GM18907 (cell line): Measurements from ENCODE around the gene MAP3K5.

Experiments
- ATAC-seq: cut with Tn5 transposase; IDR thresholded peaks from one replicate; pipeline ENCODE4 v1.9.1; 2021; ENCODE audit warnings: mild to moderate bottlenecking, moderate library complexity; ENCODE audit not compliant: unreplicated experiment

MAP3K5 gene

DNA sequence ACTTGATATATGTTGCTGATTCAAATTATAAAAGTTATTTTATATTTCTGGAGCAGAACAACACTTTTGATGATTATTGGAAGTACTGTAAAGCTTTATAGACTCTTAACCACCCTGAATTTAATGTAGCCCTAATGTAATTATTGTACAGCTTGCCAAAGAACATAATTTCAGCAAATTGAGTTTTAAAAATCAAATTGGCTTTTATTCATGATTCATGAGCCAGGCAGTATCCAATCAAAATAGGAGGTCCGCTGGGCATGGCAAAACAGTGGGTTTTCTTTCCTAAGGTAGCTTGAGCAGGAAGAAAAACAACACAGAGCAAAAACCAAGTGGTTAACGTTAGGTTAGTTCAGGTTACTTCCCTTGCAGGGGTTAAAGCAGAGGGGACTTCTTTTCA, 177.3 kb downstream of the MAP3K5 start:
- ATAC-seq, result no peak

DNA sequence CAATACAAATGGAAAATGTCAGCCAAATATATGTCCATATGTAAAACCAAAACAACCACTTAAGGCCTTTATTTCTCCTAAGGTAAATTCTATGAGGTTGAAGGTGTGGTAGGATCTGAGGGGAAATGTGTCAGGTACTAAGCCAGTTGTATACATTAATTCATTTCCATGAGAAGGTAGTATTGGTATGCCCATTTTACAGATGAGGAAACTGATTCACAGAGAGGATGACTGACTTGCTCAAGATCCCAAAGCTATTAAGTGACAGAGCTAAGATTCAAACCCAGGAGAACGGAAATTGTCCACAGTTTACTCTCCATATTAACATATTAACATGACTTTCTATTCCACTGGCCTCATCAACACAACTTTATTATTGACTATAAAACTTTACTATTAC, 177.9 kb downstream of the MAP3K5 start:
- no peak for ATAC-seq

DNA sequence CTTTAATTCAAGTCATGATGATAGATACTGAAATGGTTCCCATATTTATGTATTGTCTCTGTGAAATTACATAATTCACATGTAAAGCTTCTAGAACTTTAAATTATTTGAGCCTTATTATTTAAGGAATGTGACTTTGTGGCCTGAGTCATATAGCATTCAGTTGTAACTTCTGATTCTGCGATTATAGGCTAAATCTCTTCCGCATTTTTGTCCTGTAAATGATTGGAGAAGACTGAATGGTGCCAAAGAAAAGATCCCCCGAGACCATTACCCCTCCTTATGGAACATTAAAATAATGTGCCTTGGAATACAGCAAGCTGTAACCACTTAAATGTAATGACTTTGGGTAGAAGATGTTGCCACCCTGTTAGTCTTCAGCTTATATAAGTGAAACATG, 178.8 kb downstream of the MAP3K5 start:
- no peak for ATAC-seq

DNA sequence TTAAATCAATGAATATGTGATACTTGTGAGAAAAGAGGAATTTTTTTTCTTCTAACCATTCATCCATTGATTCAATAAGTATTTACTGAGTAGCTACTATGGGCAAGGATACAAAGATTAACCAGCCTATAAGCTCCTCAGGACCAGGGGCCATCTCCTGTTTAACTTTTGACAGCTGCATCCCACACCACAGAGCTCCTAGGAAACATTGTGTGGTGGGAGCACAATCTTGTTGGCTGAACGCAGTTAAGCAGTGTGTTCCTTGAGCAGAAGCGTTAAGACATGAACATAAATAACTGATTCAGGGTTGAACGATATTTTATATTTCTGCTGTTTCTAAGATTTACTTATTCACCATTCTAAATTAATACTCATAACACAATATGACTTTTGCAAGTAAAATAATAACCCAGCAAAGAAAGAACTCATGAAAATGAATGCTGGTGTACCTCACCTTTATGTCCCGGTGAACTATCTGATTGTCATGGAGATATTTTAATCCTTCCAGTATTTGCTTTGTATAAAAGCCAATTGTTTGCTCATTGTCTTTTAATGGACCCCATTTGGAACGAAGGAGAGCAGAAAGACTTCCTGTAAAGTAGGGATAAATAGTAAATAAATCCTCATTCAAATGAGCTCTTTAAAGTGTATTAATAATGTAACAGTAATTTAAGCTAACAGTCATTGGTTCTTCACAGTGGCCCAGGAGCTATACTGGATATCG, 179.4 kb downstream of the MAP3K5 start:
- ATAC-seq, result no peak

- ATAC-seq, result no peak
Measured at GRCh38 chr6:136611746-136612145, 180.5 kb downstream of the MAP3K5 start.

- no peak for ATAC-seq
Measured at GRCh38 chr6:136611133-136611532, 181.1 kb downstream of the MAP3K5 start.

GRCh38 chr6:136609873-136610706, 182.2 kb downstream of the MAP3K5 start:
- no peak for ATAC-seq

- ATAC-seq, result no peak
Measured at GRCh38 chr6:136608991-136609390, 183.3 kb downstream of the MAP3K5 start.

- ATAC-seq, result peak; percentile 81
Measured at GRCh38 chr6:136607932-136608772, 184.1 kb downstream of the MAP3K5 start.

- ATAC-seq, result no peak
Measured at GRCh38 chr6:136607204-136607931, 184.9 kb downstream of the MAP3K5 start.

DNA sequence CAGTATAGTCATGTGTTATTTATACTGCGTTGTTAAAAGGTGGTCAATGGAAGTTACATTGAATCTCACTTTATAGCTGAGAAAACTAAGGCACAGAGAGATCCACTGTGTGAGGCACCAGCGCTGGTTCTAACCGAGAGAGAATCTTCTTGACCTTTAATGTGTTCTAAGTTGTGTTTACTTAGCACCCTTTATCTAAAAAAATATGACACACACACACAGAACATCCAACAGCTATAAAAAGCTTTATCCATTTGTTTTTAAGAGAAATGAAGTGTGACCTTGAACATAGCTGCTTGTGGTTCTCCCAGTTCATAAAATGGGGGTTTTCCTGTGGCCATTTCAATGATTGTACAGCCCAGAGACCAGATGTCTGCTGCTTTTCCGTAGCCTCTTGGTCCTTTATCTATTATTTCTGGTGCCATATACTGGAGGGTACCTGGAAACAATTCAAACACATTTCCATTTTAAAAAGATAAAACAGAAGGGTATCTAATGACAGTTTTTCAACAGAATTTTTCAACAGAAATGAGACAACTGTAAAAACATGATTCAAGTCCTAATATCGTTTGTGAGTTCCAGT, 187.3 kb downstream of the MAP3K5 start:
- no peak for ATAC-seq

DNA sequence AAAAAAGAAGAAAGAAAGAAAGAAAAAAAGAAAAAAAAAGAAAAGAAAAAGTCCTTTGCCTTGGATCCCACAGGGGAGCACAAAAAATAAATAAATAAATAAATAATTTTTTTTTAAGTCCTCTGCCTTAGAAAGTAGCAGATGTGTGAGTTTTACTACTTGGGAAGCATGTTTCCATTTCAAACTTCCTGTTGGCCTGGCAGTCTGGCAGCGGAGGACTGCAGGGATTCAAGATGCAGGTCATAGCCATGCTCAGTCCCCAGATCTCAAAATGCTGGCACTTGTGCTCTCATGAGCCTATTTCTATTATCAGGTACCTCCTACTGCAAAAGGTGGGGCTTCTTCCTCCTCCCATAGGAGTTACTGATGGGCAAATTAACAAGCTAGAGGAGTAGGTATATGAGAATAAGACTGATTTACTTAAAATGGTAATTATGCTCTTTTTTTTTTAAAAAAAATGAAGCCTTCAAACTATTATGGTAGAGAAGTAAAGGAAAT, 187.9 kb downstream of the MAP3K5 start:
- no peak for ATAC-seq

GRCh38 chr6:136600818-136601217, 191.5 kb downstream of the MAP3K5 start:
- ATAC-seq, result no peak

- no peak for ATAC-seq
Measured at GRCh38 chr6:136599329-136600011, 192.8 kb downstream of the MAP3K5 start.

- ATAC-seq, result no peak
Measured at GRCh38 chr6:136598048-136598447, 194.2 kb downstream of the MAP3K5 start.

DNA sequence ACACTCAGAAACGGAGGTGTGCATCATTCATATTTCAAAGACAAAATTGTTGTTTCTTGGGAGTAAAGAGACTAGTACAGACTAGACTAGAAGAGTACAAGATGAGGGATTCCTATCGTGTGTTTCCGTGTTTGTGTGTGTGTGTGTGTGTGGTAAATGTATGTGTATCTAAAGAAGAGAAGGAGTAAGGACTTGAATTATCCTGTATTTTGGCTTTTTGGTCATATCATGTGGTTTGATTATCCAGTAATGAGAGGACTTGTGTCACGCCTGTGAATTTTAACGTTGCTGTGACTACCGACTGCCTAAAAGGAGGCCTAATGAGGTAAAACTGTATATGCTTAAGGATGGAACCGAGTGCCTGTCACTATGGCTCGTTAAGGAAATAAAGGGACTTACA, 197.6 kb downstream of the MAP3K5 start:
- no peak for ATAC-seq

GRCh38 chr6:136593748-136594490, 198.4 kb downstream of the MAP3K5 start:
- ATAC-seq, result peak; percentile 97

DNA sequence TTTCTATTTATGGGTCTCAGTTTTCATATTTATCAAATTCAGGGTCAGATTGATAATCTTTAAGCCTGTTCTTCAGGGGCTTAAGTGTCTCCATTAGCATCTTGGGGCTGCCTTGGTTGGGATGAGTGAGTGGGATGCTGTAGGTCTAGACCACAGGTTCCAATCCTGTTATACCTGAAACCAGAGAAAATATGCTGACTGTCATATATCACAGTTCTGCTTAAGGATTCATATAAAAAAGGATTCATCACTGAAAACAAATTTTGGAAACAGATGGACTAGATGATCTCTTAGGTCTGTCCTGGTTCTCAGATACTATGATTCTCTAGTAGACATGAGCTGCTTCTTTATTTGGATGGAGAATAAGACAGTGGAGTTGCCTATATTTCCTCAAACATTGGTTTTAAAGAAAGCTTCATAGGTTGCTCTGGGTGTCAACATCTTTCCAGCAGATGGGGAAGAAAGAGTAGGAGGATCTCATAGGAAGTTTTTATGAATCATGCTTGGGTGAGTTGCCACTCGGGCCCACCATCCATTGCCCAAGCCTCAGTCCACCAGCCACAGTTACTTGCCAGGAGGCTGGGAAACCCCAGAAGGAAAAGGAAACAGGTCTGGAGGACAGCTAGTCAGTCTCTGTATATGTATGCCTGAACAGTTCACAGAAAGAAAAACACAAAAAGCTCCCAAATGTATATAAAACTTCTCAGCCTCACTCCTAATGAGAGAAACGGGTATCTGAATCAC, 199.2 kb downstream of the MAP3K5 start:
- ATAC-seq, result no peak
